Osteocyte (in vitro differentiated cells): Measurements from ENCODE around the gene STX10. TPM values are rescaled to one million over a fixed set of nuclear protein-coding genes. Genes with fewer than 3 reads are reported as not detected.
"Not testable (repeated sequence)": the region's sequence is repeated elsewhere in the genome, so short reads cannot be mapped to it uniquely, and the experiment has no call there.

Experiments
- DNase-seq: peaks from one replicate; pipeline ENCODE4 v3.0.0; 2021; ENCODE audit warnings: mixed read lengths; ENCODE audit not compliant: unreplicated experiment; ENCODE audit errors: extremely low spot score
- H3K27ac Mint-ChIP-seq: one replicate; pipeline ENCODE4 v1.8.0; 2021; ENCODE audit warnings: mild to moderate bottlenecking, mixed read lengths; ENCODE audit not compliant: unreplicated experiment
- H3K27me3 Mint-ChIP-seq: one replicate; pipeline ENCODE4 v1.8.0; 2021; ENCODE audit warnings: mixed read lengths; ENCODE audit not compliant: unreplicated experiment
- H3K36me3 Mint-ChIP-seq: one replicate; pipeline ENCODE4 v1.8.0; 2021; ENCODE audit warnings: mixed read lengths; ENCODE audit not compliant: unreplicated experiment
- H3K4me1 Mint-ChIP-seq: one replicate; pipeline ENCODE4 v1.8.0; 2021; ENCODE audit warnings: mixed read lengths; ENCODE audit not compliant: unreplicated experiment
- H3K4me3 Mint-ChIP-seq: one replicate; pipeline ENCODE4 v1.8.0; 2021; ENCODE audit warnings: mild to moderate bottlenecking, moderate library complexity, mixed read lengths; ENCODE audit not compliant: unreplicated experiment
- H3K9me3 Mint-ChIP-seq: one replicate; pipeline ENCODE4 v1.8.0; 2021; ENCODE audit warnings: mixed read lengths; ENCODE audit not compliant: unreplicated experiment
- CTCF ChIP-seq: fragments of 200-600 bp; sonication (generic); IDR thresholded peaks from 2 replicates; pipeline ENCODE4 v1.5.0; 2021; ENCODE audit warnings: antibody characterized with exemption, mild to moderate bottlenecking, moderate library complexity
- total RNA-seq: library from RNA; stranded (reverse); gene quantifications from 2 replicates; pipeline ENCODE4 v1.2.1, GENCODE V29; 2021

STX10 gene
- total RNA-seq, 1 donor from 2014 or later, result 50.5 TPM

DNA sequence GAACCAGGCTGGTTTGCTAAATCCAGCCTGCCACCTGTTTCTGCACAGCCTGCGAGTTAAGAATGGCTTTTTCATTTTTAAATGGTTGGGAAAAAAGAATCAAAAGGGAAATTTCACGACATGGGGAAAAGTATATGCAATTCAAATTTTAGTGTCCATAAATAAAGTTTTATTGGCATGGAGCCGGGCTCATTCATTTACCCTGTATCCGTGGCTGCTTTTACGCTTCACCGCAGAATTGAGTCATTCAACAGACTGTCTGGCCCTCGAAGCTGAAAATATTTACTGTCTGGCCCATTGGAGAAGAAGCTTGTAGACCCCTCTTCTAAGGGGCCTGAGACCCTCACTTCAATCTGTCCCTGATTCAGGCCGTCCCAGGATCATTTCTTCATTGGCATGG is 26.2 kb upstream of the STX10 start:
- no peaks in the 10 kb centered on the region for H3K27me3 Mint-ChIP-seq

DNA sequence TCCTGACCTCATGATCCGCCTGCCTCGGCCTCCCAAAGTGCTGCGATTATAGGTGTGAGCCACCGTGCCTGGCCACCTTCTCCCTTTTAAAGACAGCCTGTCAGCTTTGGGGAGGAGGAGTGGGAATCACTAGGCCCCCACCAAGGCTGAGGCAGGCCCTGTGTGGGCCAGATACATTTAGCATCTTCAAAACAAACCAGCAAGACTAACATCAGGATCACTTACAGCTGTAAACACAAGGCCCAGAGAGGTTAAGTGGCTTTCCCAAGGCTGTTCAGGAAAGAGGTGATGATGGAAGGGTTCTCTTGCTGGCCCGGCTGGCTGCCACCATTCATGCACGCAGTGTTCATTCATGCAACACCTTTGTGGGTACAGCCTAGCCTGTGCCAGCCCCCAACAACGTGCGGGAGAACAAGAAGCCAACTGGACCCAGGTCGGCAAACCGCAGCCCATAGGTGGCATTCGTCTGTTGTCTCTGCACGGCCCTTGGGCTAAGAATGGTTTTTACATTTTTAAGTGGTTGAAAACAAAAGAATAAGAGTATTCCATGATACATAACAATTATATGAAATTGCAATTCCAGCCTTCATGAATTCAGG is 23.1 kb upstream of the STX10 start:
- Mint-ChIP-seq H3K4me3 (no peak overlapping the region), H3K9me3 (no peaks in the 10 kb centered on the region), H3K27ac (peak overlapping the region; percentile 88), H3K4me1 (peaks cover 36% of the 10 kb centered on the region), H3K27me3 (no peaks in the 10 kb centered on the region), H3K36me3 (no peaks in the 10 kb centered on the region)
- TF ChIP-seq CTCF, result no peak
- no peak for DNase-seq

More for the DNA sequence above, 26.2 kb upstream of the STX10 start:
- Mint-ChIP-seq H3K4me1 (peaks cover 17% of the 10 kb centered on the region), H3K9me3 (no peaks in the 10 kb centered on the region), H3K4me3 (no peak overlapping the region), H3K27ac (no peak overlapping the region), H3K36me3 (no peaks in the 10 kb centered on the region)
- no peak for DNase-seq
- TF ChIP-seq CTCF, result no peak

- no peak for DNase-seq
- TF ChIP-seq CTCF, result no peak
- H3K4me3 Mint-ChIP-seq, result no peak overlapping the region
Measured at GRCh38 chr19:13172346-13173138, 22.4 kb upstream of the STX10 start.

GRCh38 chr19:13171146-13171545 is 21.0 kb upstream of the STX10 start:
- H3K4me3 Mint-ChIP-seq, result no peak overlapping the region
- H3K4me1 Mint-ChIP-seq, result peaks cover 50% of the 10 kb centered on the region
- H3K9me3 Mint-ChIP-seq, result no peaks in the 10 kb centered on the region
- DNase-seq, result no peak
- peak overlapping the region; percentile 21 for H3K27ac Mint-ChIP-seq
- no peaks in the 10 kb centered on the region for H3K27me3 Mint-ChIP-seq
- no peak for TF ChIP-seq CTCF
- no peaks in the 10 kb centered on the region for H3K36me3 Mint-ChIP-seq

More at GRCh38 chr19:13172346-13173138, 22.4 kb upstream of the STX10 start:
- Mint-ChIP-seq H3K27ac (peak overlapping the region; percentile 88), H3K4me1 (peaks cover 41% of the 10 kb centered on the region), H3K36me3 (no peaks in the 10 kb centered on the region), H3K27me3 (no peaks in the 10 kb centered on the region), H3K9me3 (no peaks in the 10 kb centered on the region)

DNA sequence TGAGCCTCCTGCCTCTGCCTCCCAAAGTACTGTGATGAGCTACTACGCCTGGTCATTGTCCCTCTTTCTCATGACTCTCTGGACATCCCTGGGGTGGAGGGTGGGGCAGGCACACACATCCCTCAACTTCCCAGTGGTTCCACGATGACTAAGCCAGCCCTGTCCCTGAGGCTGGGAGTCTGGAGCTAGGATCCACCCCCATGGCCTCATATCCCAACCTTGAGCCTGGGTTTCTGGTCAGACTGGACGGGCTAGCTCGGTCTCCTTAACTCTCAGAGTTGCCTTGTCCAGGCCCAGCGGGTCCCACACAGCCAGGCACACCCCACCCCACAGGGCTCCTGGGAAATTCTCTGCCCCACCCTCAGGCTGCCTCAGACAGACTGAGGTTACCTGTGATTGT is 19.6 kb upstream of the STX10 start:
- Mint-ChIP-seq H3K4me1 (peaks cover 64% of the 10 kb centered on the region), H3K4me3 (no peak overlapping the region), H3K27me3 (no peaks in the 10 kb centered on the region), H3K27ac (peak overlapping the region; percentile 95), H3K36me3 (no peaks in the 10 kb centered on the region), H3K9me3 (no peaks in the 10 kb centered on the region)
- no peak for DNase-seq
- no peak for TF ChIP-seq CTCF

DNA sequence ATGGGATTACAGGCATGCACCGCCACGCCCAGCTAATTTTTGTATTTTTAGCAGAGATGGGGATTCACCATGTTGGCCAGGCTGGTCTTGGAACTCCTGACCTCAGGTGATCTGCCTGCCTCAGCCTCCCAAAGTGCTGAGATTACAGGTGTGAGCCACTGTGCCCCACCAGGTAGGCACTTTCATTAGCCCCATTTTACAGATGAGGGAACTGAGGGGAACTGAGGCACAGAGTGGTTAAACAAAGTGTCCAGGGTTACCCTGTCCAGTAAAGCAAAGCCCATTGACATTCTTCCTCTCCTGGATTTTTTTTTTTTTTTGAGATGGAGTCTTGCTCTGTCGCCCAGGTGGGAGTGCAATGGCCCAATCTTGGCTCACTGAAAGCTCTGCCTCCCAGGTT is 16.0 kb upstream of the STX10 start:
- peak overlapping the region; percentile 94 for H3K27ac Mint-ChIP-seq

More for the DNA sequence above, 16.0 kb upstream of the STX10 start:
- not testable (repeated sequence) for DNase-seq, H3K4me3 Mint-ChIP-seq, H3K27me3 Mint-ChIP-seq, H3K9me3 Mint-ChIP-seq, H3K36me3 Mint-ChIP-seq
- peaks cover 70% of the 10 kb centered on the region for H3K4me1 Mint-ChIP-seq
